ENCODE data around the gene TOM1L2.

GRCh38 chr17:17801800-17802481, 170.3 kb downstream of the TOM1L2 start:
- TF ChIP-seq POLR2A (IDR thresholded peaks at IDR 0.05) (no peak), CTCF (IDR thresholded peaks at IDR 0.05) (no peak)

Data from adrenal gland (tissue), 5 donors.